ENCODE measurements around the gene ZNF81. TPM values are rescaled to one million over a fixed set of nuclear protein-coding genes. Genes with fewer than 3 reads are reported as not detected.

Gene ZNF81
- total RNA-seq, 4 donors from 2014 or later, result 3.5 to 6.3 (median 4.8) TPM

- 70 to 91% methylated on average over 1 of the region's 1 CpG for WGBS, 2 donors
- TF ChIP-seq POLR2A (IDR thresholded peaks at IDR 0.05) (no peak), CTCF (IDR thresholded peaks at IDR 0.05) (no peak)
- no peak for DNase-seq (ENCODE audit: low spot score in 2 of 2)
- H3K4me3 ChIP-seq (ENCODE audit: low read depth, poor library complexity, severe bottlenecking), result no peak overlapping the region
- intact Hi-C loops (cut with DNase I; ENCODE audit: low total_unique reads), result no loop called here
Measured at GRCh38 chrX:47864785-47865184, 28.1 kb downstream of the ZNF81 start.

GRCh38 chrX:47873123-47873522 is 36.4 kb downstream of the ZNF81 start:
- intact Hi-C loops (cut with DNase I; ENCODE audit: low total_unique reads), result no loop called here
- H3K4me3 ChIP-seq (ENCODE audit: low read depth, poor library complexity, severe bottlenecking), result no peak overlapping the region
- 67 to 93% methylated on average over 3 of the region's 3 CpGs for WGBS, 2 donors
- DNase-seq (ENCODE audit: low spot score in 2 of 2), result no peak
- TF ChIP-seq POLR2A (IDR thresholded peaks at IDR 0.05) (no peak), CTCF (IDR thresholded peaks at IDR 0.05) (no peak)

GRCh38 chrX:47877327-47877726 is 40.6 kb downstream of the ZNF81 start:
- WGBS, 2 donors, result 85 to 88% methylated on average over 6 of the region's 6 CpGs
- no peak for DNase-seq (ENCODE audit: low spot score in 2 of 2)
- intact Hi-C loops (cut with DNase I; ENCODE audit: low total_unique reads), result no loop called here
- TF ChIP-seq POLR2A (IDR thresholded peaks at IDR 0.05), result no peak
- no peak for TF ChIP-seq CTCF (IDR thresholded peaks at IDR 0.05)
- no peak overlapping the region for H3K4me3 ChIP-seq (ENCODE audit: low read depth, poor library complexity, severe bottlenecking)

- no peak overlapping the region for H3K4me3 ChIP-seq (ENCODE audit: low read depth, poor library complexity, severe bottlenecking)
- no peak for DNase-seq (ENCODE audit: low spot score in 2 of 2)
- TF ChIP-seq CTCF (IDR thresholded peaks at IDR 0.05), result no peak
- TF ChIP-seq POLR2A (IDR thresholded peaks at IDR 0.05), result no peak
- intact Hi-C loops (cut with DNase I; ENCODE audit: low total_unique reads), result no loop called here
- WGBS, 2 donors, result 79 to 100% methylated on average over 3 of the region's 3 CpGs
Measured at GRCh38 chrX:47878198-47878597, 41.5 kb downstream of the ZNF81 start.

- WGBS, 2 donors, result 65 to 92% methylated on average over 2 of the region's 2 CpGs
- TF ChIP-seq POLR2A (IDR thresholded peaks at IDR 0.05) (no peak), CTCF (IDR thresholded peaks at IDR 0.05) (no peak)
- H3K4me3 ChIP-seq (ENCODE audit: low read depth, poor library complexity, severe bottlenecking), result no peak overlapping the region
- intact Hi-C loops (cut with DNase I; ENCODE audit: low total_unique reads), result no loop called here
- DNase-seq (ENCODE audit: low spot score in 2 of 2), result no peak
Measured at GRCh38 chrX:47879463-47879862, 42.8 kb downstream of the ZNF81 start.

- DNase-seq (ENCODE audit: low spot score in 2 of 2), result no peak
- 96 to 100% methylated on average over 1 of the region's 1 CpG for WGBS, 2 donors
- intact Hi-C loops (cut with DNase I; ENCODE audit: low total_unique reads), result no loop called here
- no peak overlapping the region for H3K4me3 ChIP-seq (ENCODE audit: low read depth, poor library complexity, severe bottlenecking)
- TF ChIP-seq POLR2A (IDR thresholded peaks at IDR 0.05), result no peak
- TF ChIP-seq CTCF (IDR thresholded peaks at IDR 0.05), result no peak
Measured at GRCh38 chrX:47880927-47881326, 44.2 kb downstream of the ZNF81 start.
